Stomach smooth muscle (tissue), 2 donors: ENCODE measurements around the gene CD200.
"Not testable (repeated sequence)": the region's sequence is repeated elsewhere in the genome, so short reads cannot be mapped to it uniquely, and the experiment has no call there.

Source experiments
- H3K27ac ChIP-seq: one replicate; pipeline ENCODE4 v1.7.0; 2013; ENCODE audit warnings: mild to moderate bottlenecking, low read length, inconsistent platforms
- H3K27me3 ChIP-seq, 2 donors: one replicate each; pipeline ENCODE4 v1.7.0; 2013; ENCODE audit warnings: low read length in 2 of 2; ENCODE audit not compliant: insufficient read depth in 2 of 2, control insufficient read depth in 1 of 2
- H3K36me3 ChIP-seq, 2 donors: one replicate each; pipeline ENCODE4 v1.7.0; 2013; ENCODE audit warnings: low read length in 2 of 2; ENCODE audit not compliant: control insufficient read depth in 2 of 2, insufficient read depth in 2 of 2
- H3K4me1 ChIP-seq: one replicate; pipeline ENCODE4 v1.7.0; 2013; ENCODE audit warnings: low read length; ENCODE audit not compliant: control insufficient read depth, insufficient read depth
- H3K4me3 ChIP-seq, 2 donors: one replicate each; pipeline ENCODE4 v1.7.0; 2013; ENCODE audit warnings: low read length in 2 of 2
- H3K9ac ChIP-seq, 2 donors: one replicate each; pipeline ENCODE4 v1.7.0; 2013; ENCODE audit warnings: low read length in 2 of 2, mild to moderate bottlenecking in 1 of 2
- H3K9me3 ChIP-seq, 2 donors: one replicate each; pipeline ENCODE4 v1.7.0; 2013; ENCODE audit warnings: low read length in 2 of 2; ENCODE audit not compliant: control insufficient read depth in 2 of 2
- donor health status: healthy.
- donor health status: Pancreatic carcinoma.

Gene CD200

GRCh38 chr3:112390783-112391641 is 58.1 kb downstream of the CD200 start:
- no peak overlapping the region for H3K4me3 ChIP-seq
- H3K9me3 ChIP-seq = no peaks in the 10 kb centered on the region
- H3K27ac ChIP-seq = peak overlapping the region; percentile 64
- no peak overlapping the region for H3K9ac ChIP-seq
- H3K27me3 ChIP-seq = no peaks in the 10 kb centered on the region
- peaks cover 5% of the 10 kb centered on the region for H3K4me1 ChIP-seq
- no peaks in the 10 kb centered on the region for H3K36me3 ChIP-seq

GRCh38 chr3:112391648-112392047 is 58.7 kb downstream of the CD200 start:
- Histone ChIP-seq H3K4me3 (no peak overlapping the region), H3K27me3 (no peaks in the 10 kb centered on the region), H3K36me3 (no peaks in the 10 kb centered on the region), H3K4me1 (peaks cover 5% of the 10 kb centered on the region), H3K9me3 (no peaks in the 10 kb centered on the region), H3K27ac (peak overlapping the region; percentile 64), H3K9ac (no peak overlapping the region)

GRCh38 chr3:112392393-112393359 is 59.7 kb downstream of the CD200 start:
- Histone ChIP-seq H3K4me1 (peaks cover 5% of the 10 kb centered on the region), H3K9me3 (no peaks in the 10 kb centered on the region), H3K27ac (no peak overlapping the region), H3K36me3 (no peaks in the 10 kb centered on the region), H3K4me3 (no peak overlapping the region), H3K27me3 (no peaks in the 10 kb centered on the region), H3K9ac (no peak overlapping the region)

GRCh38 chr3:112393360-112393728 is 60.4 kb downstream of the CD200 start:
- Histone ChIP-seq H3K27ac (no peak overlapping the region), H3K9ac (no peak overlapping the region), H3K36me3 (no peaks in the 10 kb centered on the region), H3K9me3 (no peaks in the 10 kb centered on the region), H3K4me3 (no peak overlapping the region), H3K27me3 (no peaks in the 10 kb centered on the region), H3K4me1 (peaks cover 5% of the 10 kb centered on the region)

DNA sequence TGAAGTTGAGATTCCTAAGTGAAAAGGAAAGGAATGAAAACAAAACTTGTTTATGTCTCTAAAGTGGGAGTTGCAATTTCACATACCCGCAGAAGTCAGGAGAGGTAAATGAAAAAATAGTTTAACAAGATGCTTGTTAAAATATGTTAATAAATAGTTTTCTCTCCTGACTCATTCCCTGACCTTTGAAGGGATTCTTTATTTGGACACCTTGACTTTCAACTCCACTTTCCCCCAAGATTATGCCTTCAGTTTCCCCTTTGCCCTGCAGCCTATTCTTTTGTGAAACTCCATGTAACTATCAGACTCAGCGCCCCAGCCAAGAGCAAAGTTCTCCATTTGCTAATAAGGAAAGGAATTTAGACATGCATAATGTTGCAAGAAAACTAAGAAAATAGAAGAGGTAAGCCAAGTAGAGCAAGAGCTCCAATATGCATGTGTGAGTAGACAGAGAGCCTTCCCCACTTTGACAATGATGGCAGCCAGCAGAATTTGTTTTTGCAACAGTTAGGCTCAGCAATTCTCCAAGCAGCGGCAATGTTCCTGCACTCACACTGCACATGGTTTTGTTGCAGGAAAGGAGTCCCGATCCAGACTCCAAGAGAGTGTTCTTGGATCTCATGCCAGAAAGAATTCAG is 61.2 kb downstream of the CD200 start:
- Histone ChIP-seq H3K27me3 (no peaks in the 10 kb centered on the region), H3K4me1 (peaks cover 5% of the 10 kb centered on the region), H3K36me3 (no peaks in the 10 kb centered on the region), H3K9ac (no peak overlapping the region), H3K27ac (no peak overlapping the region), H3K9me3 (no peaks in the 10 kb centered on the region), H3K4me3 (no peak overlapping the region)

- Histone ChIP-seq H3K4me1 (peaks cover 5% of the 10 kb centered on the region), H3K9me3 (no peaks in the 10 kb centered on the region), H3K27me3 (no peaks in the 10 kb centered on the region), H3K4me3 (no peak overlapping the region), H3K27ac (no peak overlapping the region), H3K9ac (no peak overlapping the region), H3K36me3 (no peaks in the 10 kb centered on the region)
These were observed 62.4 kb downstream of the CD200 start for GRCh38 chr3:112395181-112395895.

DNA sequence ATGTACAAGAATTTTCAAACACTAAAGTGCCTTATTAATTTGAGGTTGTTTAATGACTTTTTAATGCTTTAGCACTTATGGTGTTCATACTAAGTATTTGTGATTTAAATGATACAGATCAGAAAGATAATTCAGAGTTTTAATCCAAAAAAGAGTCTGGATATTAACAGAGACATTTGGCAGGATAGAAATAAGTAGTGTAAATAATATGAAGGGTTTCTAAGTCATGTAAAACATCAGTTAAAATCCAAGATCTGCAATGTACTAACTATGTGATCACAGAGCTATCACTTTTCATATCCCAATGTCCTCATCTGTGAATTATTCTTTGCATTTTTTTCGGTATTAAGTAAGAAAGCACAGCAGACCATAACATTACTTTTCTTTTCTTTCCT is 62.9 kb downstream of the CD200 start:
- Histone ChIP-seq H3K9ac (no peak overlapping the region), H3K9me3 (no peaks in the 10 kb centered on the region), H3K4me3 (no peak overlapping the region), H3K27ac (no peak overlapping the region), H3K36me3 (no peaks in the 10 kb centered on the region), H3K27me3 (no peaks in the 10 kb centered on the region), H3K4me1 (peaks cover 5% of the 10 kb centered on the region)

DNA sequence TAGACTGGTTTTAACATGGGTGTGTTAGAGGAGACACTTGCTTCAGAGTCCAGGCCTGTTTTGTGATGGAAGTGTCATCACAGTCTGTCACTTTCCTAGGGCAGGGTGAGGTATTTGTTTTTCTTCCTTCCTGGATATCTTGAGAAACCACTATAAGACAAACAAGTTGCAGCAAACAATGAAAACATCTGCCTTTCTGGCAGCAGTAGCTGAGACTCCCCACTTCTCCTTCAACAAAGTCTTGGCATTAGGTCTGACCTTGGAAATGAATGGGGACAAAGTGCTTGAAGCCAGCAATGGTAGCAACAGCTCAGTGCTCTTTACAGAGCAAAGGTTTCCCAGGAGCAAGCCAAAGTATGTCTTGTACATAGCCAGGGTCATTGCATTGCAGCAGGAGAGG is 64.6 kb downstream of the CD200 start:
- Histone ChIP-seq H3K4me3 (no peak overlapping the region), H3K9ac (no peak overlapping the region), H3K27me3 (no peaks in the 10 kb centered on the region), H3K4me1 (no peaks in the 10 kb centered on the region), H3K27ac (no peak overlapping the region), H3K36me3 (no peaks in the 10 kb centered on the region), H3K9me3 (no peaks in the 10 kb centered on the region)

- Histone ChIP-seq H3K4me3 (no peak overlapping the region), H3K27me3 (no peaks in the 10 kb centered on the region), H3K36me3 (no peaks in the 10 kb centered on the region), H3K27ac (no peak overlapping the region), H3K9ac (no peak overlapping the region), H3K4me1 (no peaks in the 10 kb centered on the region), H3K9me3 (no peaks in the 10 kb centered on the region)
These were observed 66.1 kb downstream of the CD200 start for GRCh38 chr3:112399064-112399463.

DNA sequence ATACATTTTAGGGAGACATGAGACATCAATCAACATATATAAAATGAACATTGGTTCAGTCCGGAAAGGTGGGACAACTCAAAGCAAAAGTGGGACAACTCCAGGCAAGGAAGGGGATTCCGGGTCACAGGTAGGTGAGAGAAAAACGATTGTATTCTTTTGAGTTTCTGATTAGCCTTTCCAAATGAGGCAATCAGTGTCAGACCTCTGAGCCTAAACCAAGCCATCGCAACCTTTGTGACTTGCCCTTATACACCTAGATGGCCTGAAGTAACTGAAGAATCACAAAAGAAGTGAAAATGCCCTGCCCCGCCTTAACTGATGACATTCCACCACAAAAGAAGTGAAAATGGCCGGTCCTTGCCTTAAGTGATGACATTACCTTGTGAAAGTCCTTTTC is 66.6 kb downstream of the CD200 start:
- H3K9me3 ChIP-seq, H3K27ac ChIP-seq, H3K27me3 ChIP-seq, H3K4me1 ChIP-seq, H3K9ac ChIP-seq, H3K36me3 ChIP-seq, H3K4me3 ChIP-seq: not testable (repeated sequence)
